ENCODE results near the gene NDRG2. TPM values are rescaled to one million over a fixed set of nuclear protein-coding genes. Genes with fewer than 3 reads are reported as not detected.
"Not testable (repeated sequence)": the region's sequence is repeated elsewhere in the genome, so short reads cannot be mapped to it uniquely, and the experiment has no call there.

NDRG2 gene
- total RNA-seq, 1 experiment from 2014 or later, result 31.3 TPM

GRCh38 chr14:20989787-20990600 is 34.9 kb downstream of the NDRG2 start, which contains the start of gene METTL17:
Gene METTL17, plus strand, starts transcription at chr14:20989980. Its CDS starts 23 bp downstream, at chr14:20990003.
- peak; percentile 87 for DNase-seq (ENCODE audit: low read depth)
- in situ Hi-C loops (cut with HindIII; ENCODE audit: low pct_unique_long_range_greater_than_20kb, low sequenced_read_pairs), result no loop called here

DNA sequence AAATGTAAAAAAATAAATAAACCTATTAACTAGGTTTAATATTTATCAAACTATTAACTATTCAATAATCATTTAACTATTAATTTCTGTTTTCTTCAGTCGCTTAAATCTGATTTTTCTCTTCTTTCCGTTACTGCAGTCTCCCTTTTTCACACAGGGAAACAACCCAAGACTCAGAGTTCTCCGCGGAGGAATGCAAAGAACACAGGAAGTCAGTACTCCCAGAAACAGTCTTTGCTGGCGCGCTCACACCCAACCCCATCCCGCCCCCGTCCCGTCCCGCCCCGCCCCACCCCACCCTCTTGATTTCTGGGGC is 35.4 kb downstream of the NDRG2 start:
- DNase-seq (ENCODE audit: low read depth), result no peak
- in situ Hi-C loops (cut with HindIII; ENCODE audit: low pct_unique_long_range_greater_than_20kb, low sequenced_read_pairs), result no loop called here

- in situ Hi-C loops (cut with HindIII; ENCODE audit: low pct_unique_long_range_greater_than_20kb, low sequenced_read_pairs), result no loop called here
- no peak for DNase-seq (ENCODE audit: low read depth)
Observed at GRCh38 chr14:20988717-20989470, 36.0 kb downstream of the NDRG2 start.

DNA sequence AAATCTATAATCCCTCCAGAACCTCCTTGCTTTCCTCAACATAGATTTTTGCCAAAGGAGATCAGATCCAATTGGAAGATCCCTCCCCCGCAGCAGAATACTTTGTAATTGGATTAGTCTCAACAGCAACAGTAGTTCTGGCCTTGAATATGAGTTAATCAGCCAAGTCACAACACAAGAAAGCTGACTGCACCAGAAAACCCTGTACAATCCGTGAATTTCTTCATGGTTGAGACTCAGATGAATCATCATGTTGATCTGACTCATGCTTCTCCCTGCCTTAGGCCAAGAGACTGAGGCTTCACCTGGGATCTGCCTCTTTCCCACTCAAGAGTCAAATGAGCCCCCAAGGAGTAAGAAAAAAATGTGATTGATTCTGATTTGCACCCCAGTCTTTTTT is 38.0 kb downstream of the NDRG2 start:
- in situ Hi-C loops (cut with HindIII; ENCODE audit: low pct_unique_long_range_greater_than_20kb, low sequenced_read_pairs), result no loop called here
- peak; percentile 77 for DNase-seq (ENCODE audit: low read depth)

DNA sequence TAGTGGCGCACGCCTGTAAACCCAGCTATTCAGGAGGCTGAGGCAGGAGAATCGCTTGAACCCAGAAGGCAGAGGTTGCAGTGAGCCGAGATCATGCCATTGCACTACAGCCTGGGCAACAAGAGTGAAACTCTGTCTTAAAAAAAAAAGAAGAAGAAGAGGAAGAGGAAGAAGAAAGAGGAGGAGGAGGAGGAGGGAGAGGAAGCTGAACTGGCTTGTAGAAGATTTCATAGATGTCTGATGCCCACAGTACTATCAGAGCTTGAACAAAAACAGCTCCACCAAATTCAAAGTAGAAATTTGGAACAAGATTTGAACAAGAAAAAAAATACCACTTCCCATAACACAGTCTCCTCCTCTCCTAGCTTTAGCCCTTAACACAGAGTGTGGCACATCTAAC is 39.2 kb downstream of the NDRG2 start:
- in situ Hi-C loops (cut with HindIII; ENCODE audit: low pct_unique_long_range_greater_than_20kb, low sequenced_read_pairs); DNase-seq (ENCODE audit: low read depth): not testable (repeated sequence)

GRCh38 chr14:20982646-20983369 is 42.1 kb downstream of the NDRG2 start:
- in situ Hi-C loops (cut with HindIII; ENCODE audit: low pct_unique_long_range_greater_than_20kb, low sequenced_read_pairs), result no loop called here
- DNase-seq (ENCODE audit: low read depth), result no peak

DNA sequence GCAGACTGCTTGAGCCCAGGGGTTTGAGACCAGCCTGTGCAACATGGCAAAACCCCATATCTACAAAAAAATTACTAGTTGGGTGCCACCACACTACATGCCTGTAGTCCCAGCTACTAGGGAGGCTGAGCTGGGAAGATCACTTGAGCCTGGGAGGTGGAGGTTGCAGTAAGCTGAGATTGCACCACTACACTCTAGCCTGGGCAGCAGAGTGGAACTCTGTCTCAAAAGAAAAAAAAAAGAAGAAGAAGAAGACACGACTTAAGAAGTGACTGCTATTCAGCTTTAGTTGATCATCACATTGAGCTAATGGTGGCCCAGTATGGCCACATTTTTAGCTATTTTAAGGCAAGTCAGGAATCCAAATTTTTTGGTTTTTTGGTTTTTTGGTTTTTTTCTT is 44.0 kb downstream of the NDRG2 start:
- in situ Hi-C loops (cut with HindIII; ENCODE audit: low pct_unique_long_range_greater_than_20kb, low sequenced_read_pairs), result no loop called here

GRCh38 chr14:20978687-20979086 is 46.2 kb downstream of the NDRG2 start:
- in situ Hi-C loops (cut with HindIII; ENCODE audit: low pct_unique_long_range_greater_than_20kb, low sequenced_read_pairs), result no loop called here
- DNase-seq (ENCODE audit: low read depth), result no peak

More for the DNA sequence above, 44.0 kb downstream of the NDRG2 start:
- no peak for DNase-seq (ENCODE audit: low read depth)

GRCh38 chr14:20976291-20976690 is 48.6 kb downstream of the NDRG2 start:
- in situ Hi-C loops (cut with HindIII; ENCODE audit: low pct_unique_long_range_greater_than_20kb, low sequenced_read_pairs), result no loop called here
- DNase-seq (ENCODE audit: low read depth), result peak; percentile 52

- in situ Hi-C loops (cut with HindIII; ENCODE audit: low pct_unique_long_range_greater_than_20kb, low sequenced_read_pairs), result no loop called here
- DNase-seq (ENCODE audit: low read depth), result no peak
Observed at GRCh38 chr14:20973501-20973900, 51.4 kb downstream of the NDRG2 start.

DNA sequence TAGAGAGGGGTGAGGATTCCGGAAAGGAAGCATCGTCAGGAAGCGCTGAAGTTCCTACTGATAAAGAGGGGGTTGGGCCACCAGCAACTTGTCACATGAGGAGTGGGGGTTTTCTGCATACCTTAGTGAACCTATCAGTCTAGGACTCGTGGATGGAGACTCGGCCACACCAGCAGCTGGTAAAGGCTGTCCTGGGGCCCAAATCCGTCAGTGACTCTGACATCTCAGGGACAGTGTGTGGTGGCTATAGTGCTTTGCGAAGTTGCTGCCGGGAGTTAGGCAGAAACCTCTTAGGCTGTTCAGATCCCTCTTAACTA is 53.2 kb downstream of the NDRG2 start:
- no peak for DNase-seq (ENCODE audit: low read depth)
- in situ Hi-C loops (cut with HindIII; ENCODE audit: low pct_unique_long_range_greater_than_20kb, low sequenced_read_pairs), result no loop called here

- DNase-seq (ENCODE audit: low read depth), result peak; percentile 87
- in situ Hi-C loops (cut with HindIII; ENCODE audit: low pct_unique_long_range_greater_than_20kb, low sequenced_read_pairs), result no loop called here
Observed at GRCh38 chr14:20970983-20971704, 53.7 kb downstream of the NDRG2 start.

GRCh38 chr14:20970647-20970982 is 54.2 kb downstream of the NDRG2 start:
- DNase-seq (ENCODE audit: low read depth), result no peak
- in situ Hi-C loops (cut with HindIII; ENCODE audit: low pct_unique_long_range_greater_than_20kb, low sequenced_read_pairs), result no loop called here

DNA sequence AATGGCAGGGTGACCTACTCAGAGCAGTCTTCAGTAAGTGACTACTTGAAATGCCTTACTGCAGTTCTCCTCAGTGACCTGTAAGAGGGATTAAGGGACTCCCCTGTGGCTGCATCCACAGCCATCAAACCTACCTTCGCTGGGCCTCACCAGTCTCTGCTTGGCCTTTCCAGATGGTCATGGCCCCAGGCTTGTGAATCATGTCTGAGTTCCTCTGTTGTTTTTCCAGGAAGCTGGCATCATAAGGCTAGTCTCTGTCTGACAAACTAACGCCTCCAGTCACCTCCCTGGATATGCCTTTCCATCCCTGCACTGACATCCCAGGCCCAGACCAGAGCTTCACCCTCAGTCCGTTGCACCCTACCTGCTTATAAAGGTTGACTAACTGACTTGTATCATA is 55.5 kb downstream of the NDRG2 start:
- no peak for DNase-seq (ENCODE audit: low read depth)
- in situ Hi-C loops (cut with HindIII; ENCODE audit: low pct_unique_long_range_greater_than_20kb, low sequenced_read_pairs), result no loop called here

Other genes with a start within 250 kb of the NDRG2 start
- not detected in 2 replicates for gene RNASE6, start 243.8 kb downstream of the NDRG2 start, total RNA-seq (2014; rRNA removed; shearing (Covaris generic); ENCODE audit: low replicate concordance)
- not detected in 2 replicates for gene RNASE1, start 222.2 kb downstream of the NDRG2 start, total RNA-seq (2014; rRNA removed; shearing (Covaris generic); ENCODE audit: low replicate concordance)
- gene RNASE3, start 133.7 kb downstream of the NDRG2 start, total RNA-seq (2014; rRNA removed; shearing (Covaris generic); ENCODE audit: low replicate concordance), result not detected in 2 replicates
- not detected in 2 replicates for gene RNASE2, start 69.6 kb downstream of the NDRG2 start, total RNA-seq (2014; rRNA removed; shearing (Covaris generic); ENCODE audit: low replicate concordance)
- gene METTL17, start 35.1 kb downstream of the NDRG2 start, total RNA-seq (2014; rRNA removed; shearing (Covaris generic); ENCODE audit: low replicate concordance), result 82.5 and 93.9 TPM in 2 replicates
- 0.27 TPM in 1 of 2 replicates, not detected in the other for gene SLC39A2, start 25.8 kb downstream of the NDRG2 start, total RNA-seq (2014; rRNA removed; shearing (Covaris generic); ENCODE audit: low replicate concordance)
- gene TPPP2, start 5.2 kb upstream of the NDRG2 start, total RNA-seq (2014; rRNA removed; shearing (Covaris generic); ENCODE audit: low replicate concordance), result not detected in 2 replicates
- gene RNASE13, start 9.7 kb upstream of the NDRG2 start, total RNA-seq (2014; rRNA removed; shearing (Covaris generic); ENCODE audit: low replicate concordance), result not detected in 2 replicates
- gene RNASE7, start 17.3 kb upstream of the NDRG2 start, total RNA-seq (2014; rRNA removed; shearing (Covaris generic); ENCODE audit: low replicate concordance), result not detected in 2 replicates
- not detected in 2 replicates for gene RNASE8, start 32.8 kb upstream of the NDRG2 start, total RNA-seq (2014; rRNA removed; shearing (Covaris generic); ENCODE audit: low replicate concordance)
- gene ARHGEF40, start 45.2 kb upstream of the NDRG2 start, total RNA-seq (2014; rRNA removed; shearing (Covaris generic); ENCODE audit: low replicate concordance), result 32.4 and 35.9 TPM in 2 replicates
- gene ZNF219, start 73.6 kb upstream of the NDRG2 start, total RNA-seq (2014; rRNA removed; shearing (Covaris generic); ENCODE audit: low replicate concordance), result 26.5 and 31.5 TPM in 2 replicates
- 0.20 TPM in 1 of 2 replicates, not detected in the other for gene TMEM253, start 76.0 kb upstream of the NDRG2 start, total RNA-seq (2014; rRNA removed; shearing (Covaris generic); ENCODE audit: low replicate concordance)
- not detected in 2 replicates for gene OR5AU1, start 131.0 kb upstream of the NDRG2 start, total RNA-seq (2014; rRNA removed; shearing (Covaris generic); ENCODE audit: low replicate concordance)
- gene HNRNPC, start 244.4 kb upstream of the NDRG2 start, total RNA-seq (2014; rRNA removed; shearing (Covaris generic); ENCODE audit: low replicate concordance), result 814 and 828 TPM in 2 replicates

All from Caki2 (cell line).